Sigmoid colon (tissue), 7 donors: ENCODE results near the gene DIPK1B. TPM values are rescaled to one million over a fixed set of nuclear protein-coding genes. Genes with fewer than 3 reads are reported as not detected.
A peak's percentile ranks its signal among the peaks of the same experiment; 100 is the strongest.

Experiments
- DNase-seq: peaks from one replicate; pipeline ENCODE4 v3.0.0-alpha.2; 2019
- H3K27ac ChIP-seq, 4 donors: fragments of 200-600 bp; sonication (generic); one replicate each; pipeline ENCODE4 v1.5.1; 2016 to 2019; ENCODE audit warnings: mild to moderate bottlenecking in 1 of 4
- H3K27me3 ChIP-seq, 3 donors: fragments of 200-600 bp; sonication (generic); one replicate each; pipeline ENCODE4 v1.5.1; 2019; ENCODE audit warnings: mild to moderate bottlenecking in 1 of 3
- H3K36me3 ChIP-seq, 4 donors: fragments of 200-600 bp; sonication (generic); one replicate each; pipeline ENCODE4 v1.5.1; 2016 to 2019
- H3K4me1 ChIP-seq, 4 donors: fragments of 200-600 bp; sonication (generic); one replicate each; pipeline ENCODE4 v1.5.1; 2017 to 2019
- H3K4me3 ChIP-seq, 4 donors: fragments of 200-600 bp; sonication (generic); one replicate each; pipeline ENCODE4 v1.5.1; 2017 to 2019; ENCODE audit warnings: mild to moderate bottlenecking in 2 of 4, moderate library complexity in 1 of 4
- H3K9me3 ChIP-seq, 4 donors: fragments of 200-600 bp in 3 of 4; sonication (generic) in 3 of 4; one replicate each; pipeline versions ENCODE4 v1.5.1 to v1.6.1; 2013 to 2019
- CTCF ChIP-seq, 4 experiments: fragments of 450-650 bp in 3 of 4; fragments of 200-600 bp in 1 of 4; IDR thresholded peaks; one replicate each; pipeline ENCODE4 v1.5.1; 2016 to 2019; ENCODE audit warnings: antibody characterized with exemption in 4 of 4, mild to moderate bottlenecking in 3 of 4, moderate library complexity in 2 of 4
- EP300 ChIP-seq, 4 donors: sonication (generic); formaldehyde crosslinking; IDR thresholded peaks; one replicate each; pipeline ENCODE4 v1.6.1; 2017; ENCODE audit warnings: antibody characterized with exemption in 4 of 4
- POLR2A ChIP-seq, 2 donors: fragments of 450-650 bp; IDR thresholded peaks; one replicate each; pipeline ENCODE4 v1.6.1; 2016; ENCODE audit warnings: antibody characterized with exemption in 2 of 2, mild to moderate bottlenecking in 2 of 2, moderate library complexity in 2 of 2
- POLR2AphosphoS5 ChIP-seq, 4 donors: sonication (generic); formaldehyde crosslinking; IDR thresholded peaks; one replicate each; pipeline ENCODE4 v1.6.1; 2017; ENCODE audit warnings: antibody characterized with exemption in 4 of 4
- WGBS, 2 donors: extraction: QIAGEN DNeasy Blood & Tissue Kit; methylation state at CpG; one replicate each; pipeline ENCODE4 v1.1.7; 2013; 5-methylcytosine and 5-hydroxymethylcytosine counted together
- intact Hi-C: fragments of 100-400 bp; cut with DNase I; formaldehyde crosslinking; loops from one replicate; pipeline ENCODE4 v1.15.1; 2023
- polyA plus RNA-seq, 3 donors: library from polyadenylated mRNA; stranded (reverse); fragments of 200-250 nt; gene quantifications; one replicate each; pipeline ENCODE4 v1.2.3, GENCODE V29; 2013
- total RNA-seq, 4 donors: library from RNA; depleted of rRNA; stranded (reverse); fragments of >200 nt; gene quantifications; one replicate each; pipeline ENCODE4 v1.1.0, GENCODE V29; 2016
- donor health status: healthy with polysubstance abuse.
- donor health status: Bipolar disorder and iron deficiency.
- donor health status: healthy.

Gene DIPK1B
- total and polyA plus RNA-seq, 7 donors: 0.23 to 18.3 (median 9.6) TPM

GRCh38 chr9:136756836-136757235 is 44.5 kb downstream of the DIPK1B start:
- intact Hi-C loops: no loop called here
- no peak for TF ChIP-seq EP300 (IDR thresholded peaks at IDR 0.05)
- TF ChIP-seq POLR2AphosphoS5 (IDR thresholded peaks at IDR 0.05): no peak
- no peak for TF ChIP-seq CTCF (IDR thresholded peaks at IDR 0.05)
- no peak for TF ChIP-seq POLR2A (IDR thresholded peaks at IDR 0.05)
- H3K4me3 ChIP-seq: no peak overlapping the region
- H3K27ac ChIP-seq: no peak overlapping the region
- 92 to 94% methylated on average over 18 of the region's 18 CpGs for WGBS, 2 donors
- peaks cover 0 to 5% (median 0%) of the 10 kb centered on the region in 4 donors for H3K9me3 ChIP-seq
- DNase-seq: peak; percentile 27
- H3K27me3 ChIP-seq: peaks cover 0 to 21% (median under 1%) of the 10 kb centered on the region in 3 donors
- no peaks in the 10 kb centered on the region for H3K36me3 ChIP-seq
- peaks cover 0 to 3% (median 0%) of the 10 kb centered on the region in 4 donors for H3K4me1 ChIP-seq

- peak; percentile 30 for DNase-seq
- Histone ChIP-seq H3K27ac (no peak overlapping the region), H3K27me3 (peaks cover under 1 to 26% (median 3%) of the 10 kb centered on the region in 3 donors), H3K36me3 (no peaks in the 10 kb centered on the region), H3K9me3 (peaks cover 0 to under 1% (median 0%) of the 10 kb centered on the region in 4 donors), H3K4me1 (peaks cover 0 to 3% (median 0%) of the 10 kb centered on the region in 4 donors), H3K4me3 (no peak overlapping the region)
- intact Hi-C loops: no loop called here
- no peak for TF ChIP-seq CTCF (IDR thresholded peaks at IDR 0.05)
- no peak for TF ChIP-seq POLR2AphosphoS5 (IDR thresholded peaks at IDR 0.05)
- TF ChIP-seq POLR2A (IDR thresholded peaks at IDR 0.05): no peak
- TF ChIP-seq EP300 (IDR thresholded peaks at IDR 0.05): no peak
- WGBS, 2 donors: 83 to 88% methylated on average over 20 of the region's 20 CpGs
Observed at GRCh38 chr9:136757328-136757727, 45.0 kb downstream of the DIPK1B start.

- 85 to 88% methylated on average over 20 of the region's 20 CpGs for WGBS, 2 donors
- Histone ChIP-seq H3K27me3 (peaks cover 3 to 30% (median 5%) of the 10 kb centered on the region in 3 donors), H3K36me3 (no peaks in the 10 kb centered on the region), H3K4me3 (no peak overlapping the region), H3K4me1 (peaks cover 0 to 3% (median 0%) of the 10 kb centered on the region in 4 donors), H3K27ac (no peak overlapping the region), H3K9me3 (no peaks in the 10 kb centered on the region)
- intact Hi-C loops: no loop called here
- peak; percentile 58 for DNase-seq
- TF ChIP-seq POLR2AphosphoS5 (IDR thresholded peaks at IDR 0.05) (no peak), POLR2A (IDR thresholded peaks at IDR 0.05) (no peak), EP300 (IDR thresholded peaks at IDR 0.05) (no peak), CTCF (IDR thresholded peaks at IDR 0.05) (no peak)
Observed at GRCh38 chr9:136757751-136758140, 45.4 kb downstream of the DIPK1B start.

GRCh38 chr9:136759001-136759400 is 46.6 kb downstream of the DIPK1B start:
- peaks cover 6 to 43% (median 18%) of the 10 kb centered on the region in 3 donors for H3K27me3 ChIP-seq
- no peak overlapping the region for H3K27ac ChIP-seq
- no peak for TF ChIP-seq EP300 (IDR thresholded peaks at IDR 0.05)
- no peak for TF ChIP-seq CTCF (IDR thresholded peaks at IDR 0.05)
- no peak for TF ChIP-seq POLR2AphosphoS5 (IDR thresholded peaks at IDR 0.05)
- TF ChIP-seq POLR2A (IDR thresholded peaks at IDR 0.05): no peak
- peak; percentile 28 for DNase-seq
- H3K4me1 ChIP-seq: peaks cover 0 to 7% (median 0%) of the 10 kb centered on the region in 4 donors
- no peak overlapping the region for H3K4me3 ChIP-seq
- no peaks in the 10 kb centered on the region for H3K36me3 ChIP-seq
- no peaks in the 10 kb centered on the region for H3K9me3 ChIP-seq
- intact Hi-C loops: no loop called here
- 77 to 82% methylated on average over 9 of the region's 9 CpGs for WGBS, 2 donors
